Anterior cingulate cortex (tissue), 58 donors: ENCODE measurements around the gene P3H1.
"Not testable (repeated sequence)": the region's sequence is repeated elsewhere in the genome, so short reads cannot be mapped to it uniquely, and the experiment has no call there.

ENCODE experiments used
- DNase-seq, 58 donors: peaks; one replicate each; lab custom pipeline; 2025; lab: John Stamatoyannopoulos, UW

P3H1 gene

GRCh38 chr1:42733415-42734200 lies 33.2 kb downstream of the P3H1 start:
- DNase-seq, result no peak

- no peak for DNase-seq
These were observed 34.6 kb downstream of the P3H1 start for GRCh38 chr1:42732126-42732680.

DNA sequence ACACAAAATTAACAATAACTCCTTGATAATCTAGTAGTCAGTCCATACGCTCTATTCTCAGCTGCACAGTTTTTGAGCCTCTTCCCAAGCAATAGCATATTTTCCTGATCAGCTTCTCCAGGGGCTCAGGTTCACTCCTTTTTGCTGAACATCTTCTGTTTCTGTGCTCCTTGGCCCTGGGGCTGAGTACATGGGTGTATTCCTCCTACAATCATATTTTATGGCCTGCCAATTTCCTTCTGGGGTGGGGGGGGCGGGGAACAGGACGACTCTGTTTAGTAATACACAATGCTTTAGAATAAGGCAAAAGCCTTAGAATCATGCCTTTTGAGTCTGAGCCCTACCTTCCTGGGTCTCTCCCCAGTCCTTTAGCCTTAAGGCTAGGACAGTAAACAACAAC lies 35.2 kb downstream of the P3H1 start:
- DNase-seq, result no peak

- DNase-seq, result no peak
These were observed 35.8 kb downstream of the P3H1 start for GRCh38 chr1:42730988-42731387.

- DNase-seq, result no peak
These were observed 36.8 kb downstream of the P3H1 start for GRCh38 chr1:42730002-42730401.

DNA sequence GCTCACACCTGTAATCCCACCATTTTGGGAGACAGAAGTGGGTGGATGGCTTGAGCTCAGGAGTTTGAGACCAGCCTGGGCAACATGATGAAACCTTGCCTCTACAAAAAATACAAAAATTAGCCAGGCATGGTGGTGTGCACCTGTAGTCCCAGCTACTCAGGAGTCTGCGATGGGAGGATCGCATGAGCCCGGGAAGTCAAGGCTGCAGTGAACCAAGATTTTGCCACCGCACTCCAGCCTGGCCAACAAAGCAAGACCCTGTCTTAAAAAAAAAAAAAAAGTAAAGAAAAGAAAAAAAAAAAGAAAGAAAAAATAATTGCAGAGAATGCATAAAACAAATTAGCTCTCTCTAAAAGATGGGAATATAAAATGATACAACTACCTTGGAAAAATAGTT lies 41.0 kb downstream of the P3H1 start:
- not testable (repeated sequence) for DNase-seq

GRCh38 chr1:42723511-42723910 lies 43.3 kb downstream of the P3H1 start:
- no peak for DNase-seq

- DNase-seq, result not testable (repeated sequence)
These were observed 44.4 kb downstream of the P3H1 start for GRCh38 chr1:42722403-42722802.

DNA sequence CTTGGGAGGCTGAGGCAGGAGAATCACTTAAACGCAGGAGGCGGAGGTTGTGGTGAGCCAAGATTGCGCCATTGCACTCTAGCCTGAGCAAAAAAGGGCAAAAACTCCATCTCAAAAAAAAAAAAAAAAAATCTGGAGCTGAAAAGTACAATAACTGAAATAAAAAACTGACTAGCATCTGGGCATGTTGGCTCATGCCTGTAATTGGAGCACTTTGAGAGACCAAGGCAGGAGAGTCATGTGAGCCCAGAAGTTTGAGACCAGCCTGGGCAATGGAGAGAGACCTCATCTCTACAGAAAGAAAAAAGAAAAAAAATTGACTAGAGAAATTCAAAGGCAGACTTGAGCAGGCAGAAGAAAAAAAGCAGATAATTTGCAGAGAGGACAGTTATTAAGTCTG lies 44.9 kb downstream of the P3H1 start:
- no peak for DNase-seq

DNA sequence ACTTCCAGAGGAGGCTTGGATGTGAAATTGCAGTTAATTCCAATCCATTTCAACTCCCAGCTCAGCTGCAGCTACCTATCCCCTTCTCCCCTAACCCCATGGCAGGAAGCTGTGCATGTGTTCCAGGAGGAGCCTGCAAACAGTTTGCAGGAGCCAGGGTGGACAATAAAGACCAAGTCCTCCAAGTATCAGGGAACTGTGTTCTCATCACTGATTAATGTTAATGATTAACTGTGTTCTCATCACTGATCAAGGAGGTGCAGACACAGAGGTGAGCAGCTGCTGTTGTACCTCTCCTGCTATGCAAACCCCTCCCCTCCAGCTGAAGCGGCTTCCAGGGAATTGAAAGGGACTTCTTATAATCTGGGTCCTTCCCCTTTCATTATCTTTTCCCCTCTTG lies 46.0 kb downstream of the P3H1 start:
- no peak for DNase-seq

DNA sequence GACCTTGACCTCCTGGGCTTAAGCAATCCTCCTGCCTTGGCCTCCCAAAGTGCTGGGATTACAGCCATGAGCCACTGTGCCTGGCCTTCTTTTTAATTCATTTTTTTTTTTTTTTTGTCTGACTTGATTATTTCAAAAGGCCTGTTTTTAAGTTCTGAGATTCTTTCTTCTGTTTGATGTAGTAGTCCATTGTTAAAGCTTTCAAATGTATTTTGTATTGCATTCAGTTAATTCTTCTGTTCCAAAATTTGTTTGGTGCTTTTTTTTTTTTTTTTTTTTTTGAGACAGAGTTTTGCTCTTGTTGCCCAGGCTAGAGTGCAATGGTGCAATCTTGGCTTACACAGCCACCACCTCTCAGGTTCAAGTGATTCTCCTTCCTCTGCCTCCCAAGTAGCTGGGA lies 52.4 kb downstream of the P3H1 start:
- DNase-seq, result not testable (repeated sequence)

DNA sequence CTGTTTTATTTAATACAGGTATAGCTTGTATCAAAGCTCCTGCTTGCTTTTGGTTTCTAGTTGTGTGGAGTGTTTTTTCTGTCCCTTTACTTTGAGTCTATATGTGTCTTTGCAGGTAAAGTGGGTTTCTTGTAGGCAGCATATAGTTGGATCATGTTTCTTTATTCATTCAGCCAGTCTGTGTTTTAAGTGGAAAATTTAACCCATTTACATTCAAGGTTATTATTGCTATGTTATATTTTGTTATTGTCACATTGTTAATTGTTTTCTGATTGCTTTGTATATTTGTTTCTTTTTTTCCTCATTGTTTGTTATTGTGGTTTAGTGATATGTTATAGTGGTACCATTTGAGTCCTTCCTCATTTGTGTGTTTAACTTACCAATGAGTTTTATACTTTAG lies 53.5 kb downstream of the P3H1 start:
- DNase-seq, result no peak

- not testable (repeated sequence) for DNase-seq
These were observed 54.0 kb downstream of the P3H1 start for GRCh38 chr1:42712808-42713207.

- no peak for DNase-seq
These were observed 62.9 kb downstream of the P3H1 start for GRCh38 chr1:42703888-42704464.

- no peak for DNase-seq
These were observed 66.8 kb downstream of the P3H1 start for GRCh38 chr1:42700006-42700405.

DNA sequence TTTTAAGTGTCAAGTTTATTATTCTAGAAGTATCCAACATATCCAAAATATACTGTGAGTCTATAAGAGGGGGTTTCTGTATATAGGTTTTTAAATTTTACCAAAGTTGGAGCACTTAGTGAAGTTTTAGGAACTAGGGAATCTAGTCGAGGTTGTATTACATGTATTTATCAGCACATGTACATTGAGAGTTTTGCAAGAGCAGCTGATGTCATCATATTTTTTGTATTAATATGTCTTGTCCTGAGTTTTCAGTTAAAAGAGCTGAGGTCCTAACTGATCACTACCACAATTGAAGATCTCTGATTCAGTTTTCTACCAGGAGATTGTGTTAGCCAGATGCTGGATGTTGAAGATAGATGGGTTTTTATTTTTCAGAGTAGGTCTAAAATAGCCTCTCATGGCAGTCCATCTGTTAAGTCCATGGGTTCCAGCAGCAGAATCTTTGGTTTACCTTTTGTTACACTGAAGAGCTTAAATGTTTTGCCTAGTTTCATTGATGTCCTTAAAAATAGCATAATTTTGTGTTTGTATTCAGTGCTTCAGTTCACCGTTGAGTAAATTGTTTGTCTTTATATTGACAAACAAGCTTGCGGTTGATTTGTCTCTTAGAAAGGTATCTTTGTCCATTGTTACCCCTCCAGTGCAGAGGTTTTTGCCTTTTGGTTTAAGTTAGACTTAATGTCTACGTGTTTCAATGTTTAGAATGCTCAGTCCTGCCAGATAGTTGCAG lies 68.6 kb downstream of the P3H1 start:
- no peak for DNase-seq
